HT1080 (cell line): Measurements from ENCODE around the gene SETD5. TPM values are rescaled to one million over a fixed set of nuclear protein-coding genes. Genes with fewer than 3 reads are reported as not detected.

Experiments
- DNase-seq: peaks from one replicate; pipeline ENCODE4 v3.0.0-alpha.2; 2015; ENCODE audit warnings: low read depth
- total RNA-seq: library from RNA; depleted of rRNA; stranded (reverse); fragments of >200 nt; shearing (Covaris generic); gene quantifications from 2 replicates; pipeline ENCODE4 v1.2.3, GENCODE V29; 2014

SETD5 gene
- total RNA-seq, 1 experiment from 2014 or later = 65.2 TPM

GRCh38 chr3:9409981-9410854, 12.8 kb downstream of the SETD5 start:
- DNase-seq = no peak

DNA sequence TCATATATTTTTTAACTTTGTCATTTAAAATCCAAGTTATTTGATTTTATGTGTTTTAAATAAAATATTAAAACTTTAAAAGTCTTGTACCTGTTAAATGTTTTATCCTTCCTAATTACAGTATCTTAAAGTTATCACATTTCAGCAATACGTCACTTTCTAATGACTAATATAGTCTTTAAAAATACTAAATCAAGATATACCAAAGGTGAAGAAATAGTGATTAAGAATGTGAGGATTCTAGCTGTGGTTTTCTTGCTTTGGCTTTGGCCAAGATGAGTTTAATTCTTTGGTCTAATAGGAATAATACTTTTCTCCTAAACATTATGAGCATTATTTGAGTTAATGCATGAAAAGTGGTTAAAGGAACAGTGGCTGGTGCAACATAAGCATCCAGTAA, 13.9 kb downstream of the SETD5 start:
- no peak for DNase-seq

- DNase-seq = no peak
These were observed 14.9 kb downstream of the SETD5 start for GRCh38 chr3:9412293-9412692.

- no peak for DNase-seq
These were observed 17.4 kb downstream of the SETD5 start for GRCh38 chr3:9414826-9415225.

GRCh38 chr3:9415485-9416138, 18.2 kb downstream of the SETD5 start:
- DNase-seq = no peak

- no peak for DNase-seq
These were observed 18.8 kb downstream of the SETD5 start for GRCh38 chr3:9416139-9416780.

DNA sequence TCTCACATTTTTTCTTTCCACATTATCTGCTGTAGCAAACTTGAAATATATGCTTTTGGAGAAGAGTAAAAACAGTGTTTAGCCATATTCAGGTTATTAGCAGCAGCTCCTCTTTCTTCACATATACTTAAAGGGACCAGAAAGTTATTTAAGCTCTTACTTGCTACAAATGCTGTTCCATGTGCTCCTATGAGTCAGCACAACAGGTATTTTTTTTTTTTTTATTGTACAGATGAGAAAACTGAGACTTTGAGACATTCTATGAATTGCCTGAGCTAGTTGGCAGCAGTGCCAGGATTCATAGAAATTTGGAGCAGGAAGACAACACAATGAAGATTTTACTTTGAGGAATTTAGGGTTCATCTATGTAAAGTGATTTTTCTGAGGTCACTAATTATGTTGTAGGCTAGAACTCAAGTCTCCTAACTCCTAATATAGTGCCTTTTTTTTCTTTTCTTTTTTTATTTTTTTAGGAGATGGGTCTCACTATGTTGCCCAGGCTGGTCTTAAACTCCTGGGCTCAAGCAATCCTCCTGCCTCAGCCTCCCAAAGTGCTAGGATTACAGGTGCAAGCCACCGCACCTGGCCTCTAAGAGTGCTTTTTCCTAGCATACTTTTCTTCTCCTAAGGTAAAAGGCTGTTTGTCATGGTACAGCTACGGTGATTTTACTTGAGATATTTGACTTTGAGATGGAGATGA, 23.6 kb downstream of the SETD5 start:
- DNase-seq = peak; percentile 74

DNA sequence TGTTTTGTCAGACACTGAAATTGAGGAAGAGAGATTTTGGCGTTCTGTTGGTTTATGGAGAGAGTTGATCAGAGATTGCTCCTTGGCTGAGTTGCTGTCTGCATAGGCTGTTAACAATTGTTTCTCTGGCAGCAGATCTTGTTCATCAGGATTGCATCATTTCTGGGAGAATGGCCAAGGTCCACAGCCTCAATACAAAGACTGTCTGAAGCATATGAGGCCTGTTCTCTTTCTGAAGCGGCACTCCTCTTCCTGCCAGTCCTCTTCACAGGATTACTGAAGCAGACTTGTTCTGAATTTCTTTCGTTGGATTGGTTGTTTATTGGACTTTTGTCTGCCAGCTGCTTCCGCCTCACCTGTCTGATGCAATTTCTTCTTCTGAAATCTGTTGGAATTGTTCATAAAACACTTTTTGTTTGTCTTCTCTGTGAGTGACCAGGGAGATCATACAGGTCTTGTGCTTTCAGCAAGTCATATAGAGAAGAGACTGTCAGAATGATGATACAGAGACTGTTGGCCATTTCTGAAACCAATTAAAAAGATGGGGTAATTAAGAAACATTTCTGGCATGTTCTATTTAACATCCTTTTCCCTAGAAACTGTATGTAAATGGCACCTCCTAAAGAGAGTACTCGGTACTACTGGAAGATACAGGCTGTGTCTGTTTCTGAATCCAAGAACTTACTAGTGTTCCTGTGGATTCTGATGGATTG, 25.5 kb downstream of the SETD5 start:
- peak; percentile 95 for DNase-seq

- DNase-seq = no peak
These were observed 31.0 kb downstream of the SETD5 start for GRCh38 chr3:9428411-9428810.

GRCh38 chr3:9430733-9431132, 33.3 kb downstream of the SETD5 start:
- no peak for DNase-seq

DNA sequence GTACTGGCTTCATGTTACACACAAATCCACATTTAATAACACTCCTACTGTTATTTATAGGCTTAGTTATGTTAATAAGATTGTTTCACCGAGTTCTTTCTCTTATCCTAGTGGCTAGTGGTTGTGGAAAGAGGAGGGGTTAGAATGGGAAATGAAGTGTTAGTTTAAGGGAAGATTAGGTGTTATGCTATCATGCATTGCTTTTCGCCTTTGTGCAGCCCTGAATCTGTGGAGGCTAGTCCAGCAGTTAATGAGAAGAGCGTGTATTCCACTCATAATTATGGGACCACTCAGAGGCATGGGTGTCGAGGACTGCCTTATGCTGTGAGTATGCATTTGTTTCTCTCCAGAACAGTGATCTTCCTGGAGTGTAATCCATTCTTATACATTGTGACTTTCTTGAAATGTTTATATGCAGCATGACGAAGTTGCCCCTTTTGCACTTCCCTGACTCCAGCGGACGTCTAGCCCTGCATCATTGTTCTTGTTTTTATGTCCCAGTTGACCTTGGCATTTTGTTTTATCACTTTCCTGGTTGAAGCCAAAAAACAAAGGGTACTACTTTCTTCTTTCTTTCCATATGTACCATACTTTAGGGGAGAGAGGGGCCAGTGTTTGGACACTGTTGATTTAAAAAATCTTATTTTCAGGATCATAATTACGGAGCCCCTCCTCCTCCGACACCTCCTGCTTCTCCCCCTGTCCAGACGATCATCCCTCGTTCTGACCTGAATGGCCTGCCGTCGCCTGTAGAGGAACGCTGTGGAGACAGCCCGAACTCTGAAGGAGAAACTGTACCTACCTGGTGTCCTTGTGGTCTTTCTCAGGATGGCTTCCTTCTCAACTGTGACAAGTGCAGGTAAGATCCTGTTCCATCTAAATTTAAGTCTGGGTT, 36.5 kb downstream of the SETD5 start:
- DNase-seq = no peak

GRCh38 chr3:9435316-9435715, 37.9 kb downstream of the SETD5 start:
- no peak for DNase-seq

- no peak for DNase-seq
These were observed 41.9 kb downstream of the SETD5 start for GRCh38 chr3:9439331-9439730.

DNA sequence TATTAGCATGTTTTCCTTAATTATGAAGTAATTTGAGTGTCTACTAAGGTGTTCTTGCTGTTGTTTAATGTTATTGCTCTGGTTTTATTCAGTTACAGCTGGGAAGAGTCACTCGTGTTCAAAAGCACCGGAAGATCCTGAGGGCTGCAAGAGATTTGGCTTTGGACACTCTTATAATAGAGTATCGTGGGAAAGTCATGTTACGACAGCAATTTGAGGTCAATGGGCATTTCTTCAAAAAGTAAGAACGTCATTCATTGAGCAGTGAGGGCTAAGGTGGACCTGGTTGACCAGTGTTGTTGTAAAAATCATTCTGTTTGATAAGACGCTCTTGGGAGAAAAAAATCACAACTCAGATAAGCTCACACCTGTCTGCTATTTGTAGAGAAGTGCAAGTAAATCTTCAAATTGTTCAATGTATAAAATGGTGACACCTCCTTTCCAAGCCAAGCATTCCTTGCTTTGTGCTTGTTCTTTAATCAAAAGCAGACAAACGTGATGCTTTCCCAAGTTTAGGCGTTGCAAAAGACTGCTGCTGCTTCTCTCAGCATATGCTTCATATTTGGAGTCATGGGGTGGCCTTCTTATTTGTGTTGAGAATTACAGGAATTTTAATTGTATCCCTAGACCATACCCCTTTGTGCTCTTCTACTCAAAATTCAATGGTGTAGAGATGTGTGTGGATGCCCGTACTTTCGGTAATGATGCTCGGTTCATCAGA, 44.2 kb downstream of the SETD5 start:
- no peak for DNase-seq

DNA sequence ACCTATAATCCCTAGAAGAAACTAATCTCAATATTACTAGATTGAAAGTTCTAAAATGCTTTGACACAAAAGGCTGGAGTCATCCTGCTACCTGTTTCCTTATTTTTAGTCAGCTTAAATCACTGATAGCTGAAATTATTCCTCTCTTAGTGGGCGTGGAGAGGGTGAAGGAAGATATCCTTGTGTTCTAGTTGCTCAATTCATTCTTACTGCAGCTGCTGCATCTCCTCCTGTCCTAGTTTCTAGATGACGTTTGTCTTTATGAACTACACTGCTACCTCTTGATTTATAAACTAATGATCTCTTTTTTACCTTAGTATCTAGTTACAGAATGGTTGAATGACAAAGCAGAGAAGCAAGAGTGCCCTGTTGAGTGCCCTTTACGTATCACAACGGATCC, 50.7 kb downstream of the SETD5 start:
- no peak for DNase-seq

- no peak for DNase-seq
These were observed 51.2 kb downstream of the SETD5 start for GRCh38 chr3:9448643-9449042.

GRCh38 chr3:9450126-9450525, 52.7 kb downstream of the SETD5 start:
- DNase-seq = no peak

- no peak for DNase-seq
These were observed 53.6 kb downstream of the SETD5 start for GRCh38 chr3:9450991-9451390.

GRCh38 chr3:9452417-9452816, 55.0 kb downstream of the SETD5 start:
- DNase-seq = no peak
